ENCODE results near the gene CDC42BPG. TPM values are rescaled to one million over a fixed set of nuclear protein-coding genes. Genes with fewer than 3 reads are reported as not detected.

Gene CDC42BPG, protein sequence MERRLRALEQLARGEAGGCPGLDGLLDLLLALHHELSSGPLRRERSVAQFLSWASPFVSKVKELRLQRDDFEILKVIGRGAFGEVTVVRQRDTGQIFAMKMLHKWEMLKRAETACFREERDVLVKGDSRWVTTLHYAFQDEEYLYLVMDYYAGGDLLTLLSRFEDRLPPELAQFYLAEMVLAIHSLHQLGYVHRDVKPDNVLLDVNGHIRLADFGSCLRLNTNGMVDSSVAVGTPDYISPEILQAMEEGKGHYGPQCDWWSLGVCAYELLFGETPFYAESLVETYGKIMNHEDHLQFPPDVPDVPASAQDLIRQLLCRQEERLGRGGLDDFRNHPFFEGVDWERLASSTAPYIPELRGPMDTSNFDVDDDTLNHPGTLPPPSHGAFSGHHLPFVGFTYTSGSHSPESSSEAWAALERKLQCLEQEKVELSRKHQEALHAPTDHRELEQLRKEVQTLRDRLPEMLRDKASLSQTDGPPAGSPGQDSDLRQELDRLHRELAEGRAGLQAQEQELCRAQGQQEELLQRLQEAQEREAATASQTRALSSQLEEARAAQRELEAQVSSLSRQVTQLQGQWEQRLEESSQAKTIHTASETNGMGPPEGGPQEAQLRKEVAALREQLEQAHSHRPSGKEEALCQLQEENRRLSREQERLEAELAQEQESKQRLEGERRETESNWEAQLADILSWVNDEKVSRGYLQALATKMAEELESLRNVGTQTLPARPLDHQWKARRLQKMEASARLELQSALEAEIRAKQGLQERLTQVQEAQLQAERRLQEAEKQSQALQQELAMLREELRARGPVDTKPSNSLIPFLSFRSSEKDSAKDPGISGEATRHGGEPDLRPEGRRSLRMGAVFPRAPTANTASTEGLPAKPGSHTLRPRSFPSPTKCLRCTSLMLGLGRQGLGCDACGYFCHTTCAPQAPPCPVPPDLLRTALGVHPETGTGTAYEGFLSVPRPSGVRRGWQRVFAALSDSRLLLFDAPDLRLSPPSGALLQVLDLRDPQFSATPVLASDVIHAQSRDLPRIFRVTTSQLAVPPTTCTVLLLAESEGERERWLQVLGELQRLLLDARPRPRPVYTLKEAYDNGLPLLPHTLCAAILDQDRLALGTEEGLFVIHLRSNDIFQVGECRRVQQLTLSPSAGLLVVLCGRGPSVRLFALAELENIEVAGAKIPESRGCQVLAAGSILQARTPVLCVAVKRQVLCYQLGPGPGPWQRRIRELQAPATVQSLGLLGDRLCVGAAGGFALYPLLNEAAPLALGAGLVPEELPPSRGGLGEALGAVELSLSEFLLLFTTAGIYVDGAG (N-terminal part only)
- 1 to 10 TPM; 3.4 to 3.5 TPM for total RNA-seq

DNA sequence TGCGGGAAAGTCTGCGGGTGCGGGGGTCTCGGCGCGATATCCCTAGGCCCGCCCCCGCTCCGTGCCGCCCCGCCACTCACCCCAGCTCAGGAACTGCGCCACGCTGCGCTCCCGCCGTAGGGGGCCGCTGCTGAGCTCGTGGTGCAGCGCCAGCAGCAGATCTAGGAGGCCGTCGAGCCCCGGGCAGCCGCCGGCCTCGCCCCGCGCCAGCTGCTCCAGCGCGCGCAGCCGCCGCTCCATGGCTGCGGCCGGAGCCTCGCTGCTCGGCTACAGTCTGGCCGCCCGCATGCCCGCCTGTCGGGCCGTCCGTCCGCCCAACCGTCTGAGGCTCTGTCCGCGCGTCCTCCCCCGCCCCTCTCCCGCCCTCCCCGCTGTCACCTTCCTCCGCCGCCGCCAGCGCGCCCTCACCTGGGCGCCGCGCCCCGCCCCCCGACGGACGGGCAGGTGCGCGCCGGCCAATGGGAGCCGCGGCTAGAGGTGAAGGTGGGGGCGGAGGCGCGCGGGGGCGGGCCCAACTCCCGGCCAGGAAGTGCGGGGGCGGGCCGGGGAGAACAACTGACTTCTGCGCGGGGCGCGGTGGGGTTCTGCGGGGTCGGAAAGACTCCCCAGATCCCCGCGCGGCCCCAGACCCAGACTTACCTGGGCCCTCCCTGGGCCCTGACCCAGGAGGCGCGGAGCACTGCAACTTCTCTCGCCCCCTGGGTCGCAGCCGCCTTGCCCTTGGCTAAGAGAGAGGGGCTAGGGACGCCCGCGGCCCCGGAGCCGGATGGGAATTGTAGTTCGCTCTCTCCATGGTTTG, at the start of gene CDC42BPG:
TSS of gene CDC42BPG (minus strand) at position 324 of the 799 bp plus-strand sequence. CDS start at position 240, 84 bp downstream.
- POLR2A ChIA-PET = interaction anchor here (0.6 to 27.4 kb wide), 10 partner anchors 8 to 274 kb away, joined by 3 to 782 read pairs (median 5); partner anchors contain the start of genes EHD1, MEN1, RASGRP2 and SF1
- Mint-ChIP-seq H3K4me1 (peaks cover 28% of the 10 kb centered on the region), H3K4me3 (peak within 1 kb of the TSS; percentile 91), H3K36me3 (no peaks in the 10 kb centered on the region), H3K27me3 (no peaks in the 10 kb centered on the region), H3K9me3 (no peaks in the 10 kb centered on the region), H3K27ac (peak within 1 kb of the TSS; percentile 70)
- DNase-seq (peak; percentile 85), ATAC-seq (ENCODE audit: low read depth) (peak; percentile 78)

DNA sequence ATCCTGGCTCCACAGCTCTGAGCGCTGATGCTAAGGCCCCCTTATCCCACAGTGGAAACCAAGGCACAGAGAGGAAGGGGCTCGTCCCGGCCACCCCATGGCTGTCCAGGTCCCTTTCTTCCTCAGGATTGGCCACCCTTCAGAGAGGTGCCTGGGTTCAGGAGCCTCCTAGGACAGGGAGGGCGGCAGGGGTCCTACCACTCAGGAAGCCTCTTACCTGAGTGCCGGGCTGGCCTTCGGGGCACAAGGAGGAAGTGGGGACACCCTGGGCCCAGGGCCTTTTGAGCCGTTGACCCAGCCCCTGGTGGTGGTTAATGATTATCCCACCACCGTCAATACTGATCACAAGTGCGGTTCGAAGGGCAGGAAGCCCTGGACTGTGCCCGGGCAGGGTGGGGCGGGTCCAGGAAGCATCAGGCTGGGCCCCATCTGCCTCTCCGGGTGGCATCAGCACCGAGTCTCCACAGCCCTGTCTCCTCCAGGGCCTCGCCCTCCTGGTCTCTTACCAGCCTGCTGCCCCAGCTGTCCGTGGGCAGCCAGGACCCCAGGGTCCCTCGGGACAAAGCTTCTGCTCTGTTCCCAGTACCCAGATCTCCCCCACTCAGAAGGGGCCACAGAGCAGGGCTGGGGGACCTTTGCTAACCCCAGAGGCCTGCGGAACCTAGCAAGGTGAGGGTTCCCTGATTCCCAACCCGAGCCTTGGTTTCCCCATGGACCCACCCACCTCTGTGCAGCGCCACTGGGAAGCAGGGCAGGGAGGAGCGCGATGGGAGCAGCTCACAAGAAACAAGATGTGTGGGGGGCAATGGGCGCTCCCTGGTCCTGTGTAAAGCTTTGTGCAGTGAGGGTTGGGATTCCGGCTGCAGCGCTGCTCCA, 49.0 kb upstream of the CDC42BPG start:
- no peak for DNase-seq
- POLR2A ChIA-PET = interaction anchor here (0.9 to 24.3 kb wide), 2 partner anchors 12 to 36 kb away, joined by 3 to 782 read pairs; partner anchors contain the start of gene CDC42BPG
- Mint-ChIP-seq H3K4me3 (no peak overlapping the region), H3K27me3 (no peaks in the 10 kb centered on the region), H3K36me3 (peaks cover 1% of the 10 kb centered on the region), H3K27ac (no peak overlapping the region), H3K9me3 (no peaks in the 10 kb centered on the region), H3K4me1 (peaks cover 3% of the 10 kb centered on the region)
- no peak for ATAC-seq (ENCODE audit: low read depth)

DNA sequence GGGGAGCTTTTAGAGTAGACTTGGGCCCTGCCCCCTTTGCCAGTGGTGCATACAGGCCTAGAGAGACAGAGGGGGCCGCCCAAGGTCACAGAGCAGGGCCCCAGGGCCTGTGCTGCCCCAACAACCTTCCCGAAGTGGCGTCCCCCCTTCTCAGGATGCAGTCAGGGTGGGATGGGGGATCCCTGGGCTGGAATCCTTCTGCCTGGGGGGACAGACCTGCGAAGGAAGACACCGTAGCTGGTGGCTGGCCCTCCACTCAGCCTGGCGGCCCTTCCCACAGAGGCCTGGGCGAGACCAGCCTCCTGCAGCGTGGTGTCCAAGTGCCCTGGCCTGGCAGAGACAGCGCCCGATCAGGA, 48.4 kb upstream of the CDC42BPG start:
- Mint-ChIP-seq H3K9me3 (no peaks in the 10 kb centered on the region), H3K4me3 (no peak overlapping the region), H3K27me3 (no peaks in the 10 kb centered on the region), H3K27ac (no peak overlapping the region), H3K36me3 (no peaks in the 10 kb centered on the region), H3K4me1 (peaks cover 7% of the 10 kb centered on the region)
- ATAC-seq (ENCODE audit: low read depth) (no peak), DNase-seq (no peak)
- POLR2A ChIA-PET = interaction anchor here (24.3 kb wide), 1 partner anchor 35 kb away, joined by 782 read pairs; the partner anchor contains the start of gene CDC42BPG

GRCh38 chr11:64892411-64892831, 48.0 kb upstream of the CDC42BPG start:
- no peaks in the 10 kb centered on the region for H3K36me3 Mint-ChIP-seq
- no peak for DNase-seq
- peaks cover 9% of the 10 kb centered on the region for H3K4me1 Mint-ChIP-seq
- ATAC-seq (ENCODE audit: low read depth) = no peak
- H3K27me3 Mint-ChIP-seq = no peaks in the 10 kb centered on the region
- peak overlapping the region; percentile 38 for H3K27ac Mint-ChIP-seq
- no peak overlapping the region for H3K4me3 Mint-ChIP-seq
- POLR2A ChIA-PET = interaction anchor here (24.3 kb wide), 1 partner anchor 35 kb away, joined by 782 read pairs; the partner anchor contains the start of gene CDC42BPG
- no peaks in the 10 kb centered on the region for H3K9me3 Mint-ChIP-seq

DNA sequence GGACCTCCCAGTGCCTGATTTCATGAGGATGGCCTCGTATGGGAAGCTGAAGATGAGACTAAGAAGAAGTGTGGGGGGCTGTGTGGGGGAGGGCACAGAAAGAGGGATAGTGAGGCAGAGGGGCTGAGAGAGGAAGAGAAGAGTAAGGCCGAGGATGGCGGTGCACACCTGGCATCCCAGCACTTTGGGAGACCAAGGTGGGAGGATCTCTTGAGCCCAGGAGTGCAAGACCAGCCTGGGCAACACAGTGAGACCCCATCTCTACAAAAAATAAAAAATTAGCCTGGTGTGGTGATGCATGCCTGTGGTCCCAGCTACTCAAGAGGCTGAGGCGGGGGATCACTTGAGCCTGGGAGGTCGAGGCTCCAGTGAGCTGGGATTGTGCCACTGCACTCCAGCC, 47.4 kb upstream of the CDC42BPG start:
- H3K27me3 Mint-ChIP-seq = no peaks in the 10 kb centered on the region
- no peaks in the 10 kb centered on the region for H3K36me3 Mint-ChIP-seq
- H3K4me1 Mint-ChIP-seq = peaks cover 10% of the 10 kb centered on the region
- H3K27ac Mint-ChIP-seq = peak overlapping the region; percentile 38
- DNase-seq (no peak), ATAC-seq (ENCODE audit: low read depth) (no peak)
- H3K9me3 Mint-ChIP-seq = no peaks in the 10 kb centered on the region
- no peak overlapping the region for H3K4me3 Mint-ChIP-seq
- POLR2A ChIA-PET = interaction anchor here (24.3 kb wide), 1 partner anchor 34 kb away, joined by 782 read pairs; the partner anchor contains the start of gene CDC42BPG

GRCh38 chr11:64891215-64891848, 46.9 kb upstream of the CDC42BPG start:
- Mint-ChIP-seq H3K27ac (no peak overlapping the region), H3K27me3 (no peaks in the 10 kb centered on the region), H3K4me3 (no peak overlapping the region), H3K36me3 (no peaks in the 10 kb centered on the region), H3K9me3 (no peaks in the 10 kb centered on the region), H3K4me1 (peaks cover 10% of the 10 kb centered on the region)
- DNase-seq = no peak
- POLR2A ChIA-PET = interaction anchor here (24.3 kb wide), 1 partner anchor 34 kb away, joined by 782 read pairs; the partner anchor contains the start of gene CDC42BPG
- no peak for ATAC-seq (ENCODE audit: low read depth)

DNA sequence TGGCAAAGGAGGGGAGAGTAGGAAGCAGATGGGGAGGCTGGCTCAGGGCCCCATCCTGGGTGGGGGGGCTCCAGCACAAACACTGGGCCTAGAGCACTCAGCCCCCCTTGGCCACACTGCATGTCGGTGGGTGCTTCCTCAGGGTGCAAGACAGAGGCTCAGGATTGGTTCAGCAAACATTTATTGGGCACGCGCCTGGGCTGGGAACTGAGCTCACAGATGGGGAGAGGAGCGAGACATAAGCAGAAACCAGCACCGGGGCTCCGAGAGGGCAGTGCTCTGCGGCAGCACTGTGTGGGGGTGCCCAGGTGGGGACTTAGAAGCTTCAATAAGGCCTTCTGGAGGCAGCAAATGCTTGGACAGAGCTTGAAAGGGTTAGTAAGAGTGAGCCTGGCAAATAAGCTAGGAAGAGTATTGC, 46.1 kb upstream of the CDC42BPG start:
- no peak overlapping the region for H3K27ac Mint-ChIP-seq
- H3K9me3 Mint-ChIP-seq = no peaks in the 10 kb centered on the region
- DNase-seq (no peak), ATAC-seq (ENCODE audit: low read depth) (no peak)
- no peaks in the 10 kb centered on the region for H3K27me3 Mint-ChIP-seq
- peaks cover 17% of the 10 kb centered on the region for H3K4me1 Mint-ChIP-seq
- no peak overlapping the region for H3K4me3 Mint-ChIP-seq
- H3K36me3 Mint-ChIP-seq = no peaks in the 10 kb centered on the region
- POLR2A ChIA-PET = interaction anchor here (1.1 to 24.3 kb wide), 2 partner anchors 13 to 33 kb away, joined by 6 to 782 read pairs; partner anchors contain the start of genes CDC42BPG and EHD1

DNA sequence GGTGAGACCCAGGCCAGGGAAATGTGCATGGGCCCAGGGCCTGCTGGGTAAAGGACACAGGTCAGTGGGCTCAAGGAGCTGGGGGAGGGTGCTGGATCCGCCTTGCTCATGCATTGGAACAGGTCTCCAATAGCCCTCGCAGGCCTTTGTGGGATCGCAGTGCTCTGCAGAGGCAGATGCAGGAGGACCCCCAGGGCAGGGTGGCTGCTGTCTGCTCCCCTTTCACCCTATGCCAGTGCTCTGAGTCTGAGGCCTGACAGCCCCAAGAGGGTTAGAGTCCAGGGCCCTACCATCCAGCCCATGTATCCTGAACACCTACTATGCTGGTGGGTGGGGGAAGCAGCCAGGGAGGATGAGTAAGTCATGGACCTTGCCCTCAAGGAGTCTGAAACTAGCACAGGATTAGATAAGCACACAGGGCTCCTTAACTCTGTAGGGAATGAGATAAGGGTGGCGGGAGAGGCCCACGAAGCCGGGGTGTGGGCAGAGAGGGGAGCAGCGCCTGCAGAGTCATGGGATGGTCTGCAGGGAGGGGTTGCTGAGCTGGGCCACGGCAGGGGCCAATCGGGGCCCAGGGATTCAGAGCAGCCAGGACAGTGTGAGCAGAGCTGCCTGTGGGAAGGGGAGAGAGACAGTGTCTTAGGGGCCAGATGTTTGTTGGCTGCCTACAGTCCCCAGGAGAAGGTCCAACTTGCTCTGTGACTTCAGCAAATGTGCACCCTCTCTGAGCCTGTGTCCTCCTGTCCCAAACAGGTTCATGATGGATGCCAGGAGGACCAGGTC, 44.5 kb upstream of the CDC42BPG start:
- Mint-ChIP-seq H3K4me1 (peaks cover 19% of the 10 kb centered on the region), H3K9me3 (no peaks in the 10 kb centered on the region), H3K27ac (no peak overlapping the region), H3K4me3 (no peak overlapping the region), H3K27me3 (no peaks in the 10 kb centered on the region), H3K36me3 (no peaks in the 10 kb centered on the region)
- POLR2A ChIA-PET = interaction anchor here (1.2 to 24.3 kb wide), 3 partner anchors 11 to 32 kb away, joined by 3 to 782 read pairs (median 26); partner anchors contain the start of genes CDC42BPG and EHD1
- DNase-seq (no peak), ATAC-seq (ENCODE audit: low read depth) (no peak)

DNA sequence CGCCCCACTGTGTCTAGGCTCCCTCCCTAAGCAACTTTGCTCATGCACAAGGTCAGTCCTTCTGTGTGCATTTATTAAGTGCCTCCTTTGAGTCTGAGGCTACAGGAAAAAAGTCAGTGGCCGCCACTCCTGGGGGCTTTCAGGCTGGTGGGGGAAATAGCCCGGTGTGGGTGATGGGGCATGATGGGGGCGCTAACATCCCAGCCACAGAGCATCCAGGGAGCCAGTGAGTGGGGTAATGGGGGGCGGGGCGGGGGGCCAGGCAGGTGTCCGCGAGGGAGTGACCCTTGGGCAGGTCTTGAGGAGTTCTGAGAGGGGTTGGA, 43.9 kb upstream of the CDC42BPG start:
- Mint-ChIP-seq H3K36me3 (no peaks in the 10 kb centered on the region), H3K9me3 (no peaks in the 10 kb centered on the region), H3K27ac (peak overlapping the region; percentile 78), H3K4me1 (peaks cover 19% of the 10 kb centered on the region), H3K4me3 (peak overlapping the region; percentile 83), H3K27me3 (no peaks in the 10 kb centered on the region)
- ATAC-seq (ENCODE audit: low read depth) (no peak), DNase-seq (no peak)
- POLR2A ChIA-PET = interaction anchor here (0.6 to 24.3 kb wide), 4 partner anchors 10 to 36 kb away, joined by 3 to 782 read pairs (median 14); partner anchors contain the start of genes CDC42BPG, EHD1 and PPP2R5B

DNA sequence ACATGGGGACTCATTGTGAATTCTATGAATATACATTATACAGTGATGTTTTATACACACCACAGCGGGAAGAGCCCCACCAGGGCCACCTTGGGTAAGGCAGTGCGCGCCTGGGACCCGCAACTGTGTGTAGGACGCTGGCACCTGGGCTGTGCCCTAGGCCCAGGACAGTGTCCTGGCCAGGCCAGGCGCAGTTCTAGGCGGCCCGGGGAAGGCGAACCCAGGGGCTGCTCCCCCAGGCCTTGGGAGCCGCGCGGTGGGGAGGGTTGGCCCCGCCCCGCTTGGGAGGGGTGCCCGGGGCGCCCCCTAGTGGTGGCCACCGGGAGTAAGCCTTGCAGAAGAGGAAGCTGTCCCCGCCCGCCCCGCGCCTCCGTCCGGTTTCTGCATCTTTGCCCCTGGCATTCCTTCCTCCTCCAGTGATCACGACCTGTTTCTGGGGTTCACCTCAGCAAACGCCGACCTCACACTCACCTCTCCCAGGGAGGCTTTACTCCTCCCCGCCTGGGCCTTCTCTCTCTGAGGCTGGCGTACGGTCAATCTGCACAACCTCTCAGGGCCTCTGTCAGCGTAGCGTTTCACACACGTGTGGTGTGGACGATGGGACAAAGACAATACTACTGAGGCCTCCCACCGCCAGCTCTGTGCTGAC, 43.4 kb upstream of the CDC42BPG start:
- H3K27ac Mint-ChIP-seq = peak overlapping the region; percentile 78
- ATAC-seq (ENCODE audit: low read depth) (peak; percentile 86), DNase-seq (peak; percentile 96)
- H3K4me1 Mint-ChIP-seq = peaks cover 19% of the 10 kb centered on the region
- H3K36me3 Mint-ChIP-seq = no peaks in the 10 kb centered on the region
- no peaks in the 10 kb centered on the region for H3K9me3 Mint-ChIP-seq
- H3K4me3 Mint-ChIP-seq = peak overlapping the region; percentile 83
- H3K27me3 Mint-ChIP-seq = no peaks in the 10 kb centered on the region
- POLR2A ChIA-PET = interaction anchor here (0.6 to 24.3 kb wide), 5 partner anchors 10 to 446 kb away, joined by 3 to 782 read pairs (median 3); partner anchors contain the start of genes CDC42BPG, EHD1 and PPP2R5B
